ENCODE measurements around the gene ATF6.

ATF6 gene

DNA sequence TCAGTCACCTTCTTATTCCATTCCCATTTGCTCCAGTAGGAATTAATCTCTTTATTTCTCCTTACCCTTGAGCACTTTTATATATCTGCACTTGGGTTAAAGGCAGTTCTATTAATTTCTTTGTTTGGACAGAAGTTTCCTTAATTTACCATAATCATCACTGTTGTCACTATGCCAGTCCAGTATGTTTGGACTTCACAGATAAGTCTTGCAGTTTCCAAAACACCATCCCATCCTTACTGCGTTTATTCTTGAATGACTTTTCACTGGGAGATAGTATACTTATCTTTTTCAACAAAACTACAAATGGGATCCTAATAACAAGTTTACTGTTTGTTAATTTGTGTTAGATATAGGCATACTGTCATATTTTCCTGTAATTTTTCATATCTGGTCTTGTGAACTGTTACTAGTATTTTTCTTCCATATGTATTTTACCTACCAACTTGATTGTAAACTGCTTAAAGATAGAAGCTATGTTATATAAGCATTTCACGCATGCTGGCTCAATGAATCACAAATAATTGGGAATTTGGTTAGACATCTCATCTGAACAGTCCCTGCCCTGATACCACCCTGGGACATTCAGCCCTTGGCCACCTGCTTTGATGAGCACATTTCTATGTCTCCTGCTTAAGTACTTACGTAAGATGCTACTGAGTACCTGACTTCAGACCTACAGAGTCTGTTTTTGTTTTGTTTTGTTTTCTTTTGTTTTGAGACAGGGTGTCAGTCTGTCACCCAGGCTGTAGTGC is 179.4 kb downstream of the ATF6 start:
- no peak for DNase-seq

DNA sequence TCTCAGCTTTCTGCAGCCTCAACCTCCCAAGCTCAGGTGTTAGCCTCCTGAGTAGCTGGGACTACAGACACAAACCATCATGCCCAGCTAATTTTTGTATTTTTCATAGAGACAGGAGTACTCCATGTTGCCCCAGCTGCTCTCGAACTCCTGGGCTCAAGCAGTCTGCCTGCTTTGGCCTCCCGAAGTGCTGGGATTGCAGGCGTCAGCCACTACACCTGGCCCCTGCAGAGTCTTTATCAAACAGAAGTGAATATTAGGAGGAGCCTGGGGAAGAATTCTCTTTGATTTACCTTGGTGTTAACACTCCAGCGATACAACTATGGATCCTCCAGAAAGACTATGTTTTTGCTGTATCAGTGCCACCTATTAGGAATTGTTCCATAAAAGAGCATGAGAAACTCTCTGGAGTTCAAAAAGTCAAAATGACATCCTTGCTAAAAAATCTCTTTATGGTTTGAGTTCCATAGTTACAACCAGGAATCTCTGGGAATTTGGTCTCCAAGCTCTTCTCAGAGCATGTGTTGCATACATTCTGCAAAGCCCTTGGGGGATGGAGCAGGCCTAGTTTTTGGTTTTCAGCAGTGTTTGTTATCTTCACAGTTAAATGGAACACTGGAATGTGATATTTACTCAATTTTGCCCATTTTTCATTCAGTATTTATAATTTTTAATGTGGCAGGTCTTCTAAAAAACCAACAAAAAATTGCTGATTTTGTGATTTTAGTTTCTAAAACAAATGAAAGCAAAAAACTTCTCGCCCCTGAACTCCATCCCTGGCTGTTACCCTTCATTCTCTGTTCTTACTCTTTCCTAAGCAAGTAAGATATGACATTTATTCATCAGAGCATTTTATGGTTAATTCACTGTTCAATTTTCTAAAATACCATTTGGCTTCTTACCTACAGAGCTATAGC is 180.2 kb downstream of the ATF6 start:
- DNase-seq, result no peak

DNA sequence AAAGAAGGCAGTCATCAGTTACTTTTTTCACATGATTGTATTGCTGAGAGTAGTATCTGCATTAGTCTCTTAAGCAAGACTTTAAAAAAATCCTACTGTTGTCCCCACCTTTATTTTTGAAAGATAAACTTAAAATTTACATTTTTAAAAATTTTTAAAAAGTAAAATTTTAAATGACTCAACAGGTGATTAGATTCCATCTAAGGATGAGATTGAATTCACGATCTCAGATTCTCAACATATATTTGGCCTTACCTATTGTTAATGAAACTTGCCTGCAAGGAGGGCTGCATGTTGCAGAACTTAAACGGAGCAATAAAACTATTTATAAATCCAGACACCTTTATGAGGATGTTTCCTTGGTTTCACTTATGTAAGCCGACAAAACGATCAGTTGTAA is 182.3 kb downstream of the ATF6 start:
- DNase-seq, result no peak

DNA sequence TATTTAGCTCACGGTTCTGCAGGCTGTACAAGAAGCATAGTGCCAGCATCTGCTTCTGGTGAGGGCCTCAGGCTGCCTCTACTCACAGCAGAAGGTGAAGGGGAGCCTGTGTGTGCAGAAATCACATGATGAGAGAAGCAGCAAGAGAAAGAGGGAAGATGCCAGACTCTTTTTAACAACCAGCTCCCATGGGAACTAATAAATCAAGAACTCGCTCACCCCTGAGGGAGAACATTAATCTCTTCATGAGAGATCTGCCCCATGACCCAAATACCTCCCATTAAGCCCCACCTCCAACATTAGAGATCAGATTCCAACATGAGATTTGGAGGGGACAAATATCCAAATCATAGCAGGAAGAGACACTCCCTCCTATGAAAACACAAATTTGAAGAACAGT is 183.4 kb downstream of the ATF6 start:
- no peak for DNase-seq

DNA sequence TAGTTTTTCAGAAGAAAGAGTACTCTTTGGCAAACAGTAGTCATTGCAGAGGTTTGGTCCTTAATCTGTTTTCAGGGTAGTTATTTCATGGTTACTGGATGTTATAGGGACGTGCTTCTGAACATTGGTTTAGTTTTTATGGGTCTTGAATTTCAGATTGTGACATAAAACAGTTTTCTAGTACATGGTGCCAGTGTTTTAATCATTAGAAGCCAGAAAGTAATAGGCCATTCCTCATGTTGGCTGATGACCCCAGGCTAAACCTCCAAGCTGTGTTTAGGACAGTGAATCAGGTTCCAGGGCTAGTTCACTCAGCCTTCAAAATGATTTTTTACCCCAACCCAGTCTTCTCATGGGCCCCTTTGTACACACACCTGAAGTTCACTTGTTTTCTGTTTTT is 184.3 kb downstream of the ATF6 start:
- DNase-seq, result no peak

DNA sequence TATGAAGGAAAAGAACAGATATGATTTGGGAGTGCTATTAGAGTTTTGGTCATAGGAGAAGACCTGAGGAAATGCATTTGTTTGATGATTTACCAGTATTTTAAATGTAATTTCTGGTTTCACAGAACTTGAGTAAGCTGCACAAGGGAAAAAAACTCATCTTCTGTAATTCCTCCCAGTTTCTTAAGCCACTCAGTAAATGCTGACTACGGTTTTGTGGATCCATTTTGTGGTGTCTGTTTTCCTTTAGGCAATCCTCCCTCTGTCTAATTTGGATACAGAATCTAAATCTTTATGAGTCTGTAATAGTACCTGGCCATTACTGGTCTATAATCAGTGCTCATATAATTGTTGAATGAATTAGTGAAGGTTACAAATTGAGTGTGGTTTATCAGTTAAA is 185.5 kb downstream of the ATF6 start:
- no peak for DNase-seq

DNA sequence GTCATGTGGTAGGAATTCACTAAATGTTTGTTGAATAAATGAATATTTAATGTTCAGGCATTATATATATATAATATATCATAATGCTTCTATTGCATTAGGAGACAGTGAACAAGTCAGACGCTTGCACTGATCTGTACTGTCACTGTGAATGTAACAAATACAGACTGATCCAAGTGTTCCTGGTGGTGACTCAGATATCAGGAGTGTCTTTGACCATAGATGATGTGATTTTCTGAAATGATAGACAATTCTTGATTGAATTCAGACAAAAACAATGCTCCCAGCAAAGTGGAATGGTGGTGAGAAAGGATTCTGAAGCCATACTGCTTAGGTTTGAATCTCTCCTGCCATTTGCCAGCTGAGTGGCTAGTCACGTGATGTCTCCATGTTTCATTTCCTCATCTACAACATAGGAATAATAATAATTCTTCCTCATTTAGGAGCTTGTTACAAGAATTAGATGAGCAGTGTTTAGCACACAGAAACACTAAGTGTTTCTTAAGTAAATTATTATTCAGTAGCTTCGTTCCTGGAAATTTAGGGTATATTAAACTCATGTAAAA is 186.6 kb downstream of the ATF6 start:
- DNase-seq, result no peak

DNA sequence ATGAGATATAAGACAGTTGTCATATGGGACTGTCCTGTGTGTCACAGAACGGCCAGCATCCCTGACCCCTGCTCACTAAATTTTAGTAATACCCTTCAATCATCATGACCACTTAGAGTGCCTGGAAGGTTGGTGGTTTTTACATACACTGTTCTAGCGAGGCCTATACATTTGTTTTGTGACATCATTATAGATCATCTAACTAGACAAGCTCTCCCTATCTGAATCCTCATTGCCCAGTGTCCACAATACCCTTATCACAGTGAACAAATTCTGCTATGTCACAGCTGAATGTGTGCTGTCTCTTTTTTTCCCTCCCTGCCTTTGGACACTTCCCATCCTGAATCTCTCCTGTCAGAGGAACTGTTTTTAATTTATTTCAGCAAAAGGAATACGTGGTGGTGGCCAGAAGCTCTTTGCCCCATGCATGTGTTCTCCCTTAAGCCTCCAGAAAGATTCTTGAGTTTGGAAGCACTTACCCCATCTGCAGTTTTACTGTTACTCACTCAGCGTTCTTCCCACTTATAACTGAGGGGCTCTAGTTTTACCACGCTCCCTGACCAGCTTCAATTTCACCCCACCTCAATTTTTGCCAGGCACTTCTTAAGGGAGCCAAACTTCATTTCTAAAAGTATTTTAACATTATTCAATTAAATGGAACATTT is 187.3 kb downstream of the ATF6 start:
- DNase-seq, result no peak

DNA sequence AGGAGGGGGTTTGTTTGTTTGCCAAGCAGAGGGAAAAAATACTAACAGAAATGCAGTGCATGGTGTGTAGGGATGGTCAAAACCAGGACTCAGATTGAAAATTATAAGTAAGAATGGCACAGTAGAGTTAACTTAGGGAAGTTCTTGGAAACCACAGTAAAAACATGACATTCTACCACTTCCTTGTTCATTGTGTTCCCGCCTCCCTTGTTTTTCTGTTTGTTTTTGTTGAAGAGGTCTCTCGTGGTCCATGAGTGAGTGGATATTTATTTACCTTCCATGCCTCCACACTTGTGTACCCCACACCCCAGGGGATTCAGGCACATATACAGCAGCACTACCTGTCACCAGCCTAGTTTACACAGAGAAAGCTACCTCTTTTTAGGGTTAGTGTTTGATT is 187.9 kb downstream of the ATF6 start:
- DNase-seq, result no peak

DNA sequence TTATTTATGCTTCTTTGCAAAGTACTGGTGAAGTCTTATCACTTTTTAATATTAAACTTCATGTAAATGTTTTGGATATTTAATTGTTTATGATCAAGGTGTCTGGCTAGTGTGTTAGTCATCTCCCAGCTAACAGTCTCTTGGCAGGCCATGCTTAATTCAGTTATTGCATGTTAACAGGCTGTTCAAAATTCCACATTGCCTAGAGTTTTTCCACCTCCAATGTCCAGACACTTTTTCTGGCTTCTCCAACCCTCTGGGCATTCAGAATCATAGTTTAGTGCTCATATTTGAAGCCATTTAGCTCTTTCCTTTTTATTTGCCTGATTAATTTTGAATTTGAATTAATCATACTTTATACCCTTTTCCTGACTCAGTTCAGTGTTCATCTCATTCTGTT is 188.3 kb downstream of the ATF6 start:
- DNase-seq, result no peak

DNA sequence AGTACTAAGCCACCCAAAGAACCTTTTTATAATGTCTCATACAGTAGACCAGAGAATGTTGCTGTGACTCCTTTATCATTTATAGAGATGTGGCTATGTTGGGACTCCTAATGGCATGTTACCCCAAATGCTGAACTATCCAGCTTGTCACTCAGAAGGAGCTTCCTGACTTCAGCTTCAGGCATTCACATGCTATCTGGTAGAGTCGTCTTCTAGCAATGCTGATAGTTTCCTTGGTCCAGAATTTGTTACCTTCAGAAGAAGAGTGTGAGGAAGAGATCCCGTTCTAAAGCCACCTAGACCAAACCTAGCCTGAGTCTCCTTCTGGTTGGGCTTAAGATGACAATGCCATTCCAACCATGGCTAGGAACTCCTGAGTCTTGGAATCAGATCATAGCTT is 189.5 kb downstream of the ATF6 start:
- DNase-seq, result no peak

DNA sequence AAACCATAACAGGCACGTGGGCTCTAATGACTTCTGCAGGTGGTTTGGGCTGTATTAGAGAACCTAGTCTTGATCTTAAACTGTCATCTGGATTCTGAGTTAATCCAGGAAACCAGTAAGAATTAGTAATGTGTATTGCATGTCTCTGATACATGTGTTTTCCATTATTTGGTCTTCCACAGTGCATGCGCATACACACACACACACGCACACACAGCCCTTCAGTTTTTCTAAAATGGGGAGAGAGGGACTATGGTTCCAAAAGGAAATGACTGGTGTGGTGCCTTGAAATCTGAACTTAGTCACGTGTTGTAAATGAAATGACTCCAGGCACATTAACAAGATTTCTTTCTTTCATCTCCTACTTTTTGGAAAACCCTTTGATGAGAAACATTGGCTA is 190.0 kb downstream of the ATF6 start:
- no peak for DNase-seq

DNA sequence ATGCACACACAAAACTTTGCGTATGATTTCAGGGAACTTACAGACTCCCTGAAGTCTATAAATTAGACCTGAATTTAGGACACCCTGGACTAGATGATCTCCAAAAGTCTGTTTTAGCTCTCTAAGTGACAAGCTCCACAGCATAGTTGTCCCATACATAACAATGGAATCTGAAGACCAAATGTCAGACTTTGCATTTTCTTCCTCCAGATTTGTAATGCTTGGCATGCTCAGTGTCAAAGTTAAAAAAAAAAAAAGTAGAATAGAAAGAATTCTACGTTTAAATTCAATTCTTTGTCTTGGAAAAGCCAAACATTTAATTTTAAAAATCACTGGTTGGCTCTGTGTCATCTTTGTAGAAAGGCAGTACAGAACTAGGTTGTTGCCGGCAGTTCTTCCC is 190.8 kb downstream of the ATF6 start:
- no peak for DNase-seq

DNA sequence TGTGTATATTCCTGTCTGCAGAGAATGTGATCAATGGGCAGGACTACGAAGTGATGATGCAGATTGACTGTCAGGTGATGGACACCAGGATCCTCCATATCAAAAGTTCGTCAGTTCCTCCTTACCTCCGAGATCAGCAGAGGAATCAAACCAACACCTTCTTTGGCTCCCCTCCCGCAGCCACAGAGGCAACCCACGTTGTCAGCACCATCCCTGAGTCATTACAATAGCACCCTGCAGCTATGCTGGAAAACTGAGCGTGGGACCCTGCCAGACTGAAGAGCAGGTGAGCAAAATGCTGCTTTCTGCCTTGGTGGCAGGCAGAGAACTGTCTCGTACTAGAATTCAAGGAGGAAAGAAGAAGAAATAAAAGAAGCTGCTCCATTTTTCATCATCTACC is 192.3 kb downstream of the ATF6 start:
- DNase-seq, result no peak

DNA sequence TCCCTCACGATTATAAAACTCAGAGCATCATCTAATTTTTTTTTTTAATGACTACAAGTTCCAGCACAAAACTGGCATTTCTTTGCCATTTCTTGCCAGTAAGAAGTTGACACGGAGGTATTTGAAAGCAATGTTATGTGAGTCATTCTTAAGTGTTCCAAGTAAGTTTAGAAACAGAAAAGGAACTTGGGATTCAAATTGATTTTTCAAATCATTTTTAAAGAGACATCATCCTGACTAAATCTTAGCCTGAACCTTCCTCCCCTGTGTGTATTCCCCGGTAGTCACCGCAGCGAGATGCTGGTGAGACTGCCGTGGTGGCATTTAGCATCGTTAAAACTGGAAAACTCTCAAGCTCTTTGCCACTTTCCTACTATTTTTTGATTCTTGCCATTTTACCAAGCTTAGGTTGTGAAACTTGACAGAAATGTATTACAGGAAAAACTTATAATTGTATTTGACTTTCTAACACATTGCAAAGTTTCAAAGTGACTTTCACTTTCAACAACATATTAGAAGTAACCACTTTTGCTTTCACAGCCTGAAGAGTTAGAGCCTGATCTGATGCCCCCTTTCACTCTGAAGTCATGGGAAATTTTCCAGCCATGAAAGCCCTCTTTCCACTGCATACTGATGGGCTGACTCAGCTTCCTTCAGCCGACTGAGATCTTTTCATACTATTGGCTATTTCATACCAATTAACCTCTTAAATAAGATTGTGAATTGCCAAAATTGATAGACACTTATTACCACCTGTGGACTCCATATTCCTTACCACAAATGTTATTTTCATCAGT is 196.2 kb downstream of the ATF6 start:
- no peak for DNase-seq

DNA sequence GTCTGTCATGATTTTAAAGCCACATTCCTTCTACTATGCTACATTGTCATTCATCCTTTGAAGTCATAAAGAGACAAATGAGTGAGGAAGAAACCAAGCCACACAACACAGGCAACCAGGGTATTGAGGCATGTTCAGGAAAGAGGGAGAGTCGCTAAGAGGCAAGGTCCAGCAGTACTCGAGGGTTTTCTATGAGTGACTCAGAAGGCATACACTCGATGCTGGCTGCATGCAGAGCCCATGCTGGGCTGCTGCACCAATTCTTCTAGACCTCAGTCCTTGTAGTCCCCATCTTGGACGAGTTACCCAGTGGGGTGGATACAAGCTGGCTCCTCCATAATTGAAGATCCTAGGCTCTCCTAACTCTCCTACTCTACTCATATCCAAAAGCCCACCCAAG is 199.9 kb downstream of the ATF6 start:
- no peak for DNase-seq

DNA sequence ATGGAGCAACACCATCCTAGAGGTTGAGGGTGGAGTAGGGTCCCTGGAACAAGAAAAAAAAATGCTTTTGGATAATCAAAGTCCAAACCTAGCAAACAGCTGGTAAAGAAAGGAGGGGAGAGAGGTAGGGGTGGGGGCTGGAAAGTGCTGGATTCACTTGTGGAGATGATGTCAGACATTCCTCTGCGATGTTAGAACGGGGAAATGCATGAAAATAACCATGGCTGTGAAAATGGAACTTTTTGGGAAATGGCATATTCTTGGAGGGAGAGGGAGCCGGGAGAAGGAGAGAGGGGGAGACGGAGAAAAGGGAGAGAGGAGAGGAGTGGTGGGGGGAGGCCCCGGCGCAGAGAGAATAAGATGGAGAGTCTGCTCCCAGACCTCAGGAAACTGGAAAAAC is 203.9 kb downstream of the ATF6 start:
- no peak for DNase-seq

DNA sequence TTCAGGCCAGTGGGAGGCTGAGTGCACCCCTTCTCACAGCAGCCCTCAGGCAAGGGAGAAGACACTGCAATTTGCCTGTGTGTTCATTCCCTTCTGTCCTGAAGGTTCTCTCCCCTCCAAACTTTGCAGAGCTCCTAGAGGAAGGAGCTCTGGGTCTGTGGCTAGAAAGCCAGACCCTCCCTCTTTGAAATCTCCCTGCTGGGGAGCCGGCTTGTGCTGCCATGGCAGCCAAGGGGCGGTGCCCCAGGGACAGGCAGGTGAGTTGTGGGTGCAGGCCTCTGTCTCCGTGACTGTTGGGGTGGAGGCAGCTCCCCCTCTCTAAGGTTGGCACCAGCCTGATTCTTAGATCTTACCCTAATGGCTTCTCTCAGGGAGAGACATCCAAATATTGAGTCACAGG is 204.5 kb downstream of the ATF6 start:
- DNase-seq, result no peak

DNA sequence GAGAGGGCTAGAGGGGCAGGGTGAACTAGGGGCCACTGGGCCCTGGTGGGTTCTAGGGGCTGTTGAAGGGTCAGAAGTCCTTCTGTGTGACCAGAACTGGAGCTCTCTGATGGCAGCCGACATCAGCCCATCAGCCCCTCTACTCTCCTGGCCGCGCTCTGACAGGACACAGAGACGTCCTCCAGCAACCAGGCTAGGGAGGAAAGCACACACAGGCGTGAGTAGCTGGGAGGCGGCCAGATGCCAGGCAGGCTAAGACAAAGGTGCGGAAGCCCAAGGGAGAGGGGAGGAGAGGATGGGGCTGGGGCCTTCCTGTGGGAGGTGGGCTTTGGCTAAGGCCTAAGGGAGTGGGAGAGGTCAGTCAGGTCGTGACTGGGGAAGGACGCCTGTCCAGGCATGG is 206.7 kb downstream of the ATF6 start:
- no peak for DNase-seq

DNA sequence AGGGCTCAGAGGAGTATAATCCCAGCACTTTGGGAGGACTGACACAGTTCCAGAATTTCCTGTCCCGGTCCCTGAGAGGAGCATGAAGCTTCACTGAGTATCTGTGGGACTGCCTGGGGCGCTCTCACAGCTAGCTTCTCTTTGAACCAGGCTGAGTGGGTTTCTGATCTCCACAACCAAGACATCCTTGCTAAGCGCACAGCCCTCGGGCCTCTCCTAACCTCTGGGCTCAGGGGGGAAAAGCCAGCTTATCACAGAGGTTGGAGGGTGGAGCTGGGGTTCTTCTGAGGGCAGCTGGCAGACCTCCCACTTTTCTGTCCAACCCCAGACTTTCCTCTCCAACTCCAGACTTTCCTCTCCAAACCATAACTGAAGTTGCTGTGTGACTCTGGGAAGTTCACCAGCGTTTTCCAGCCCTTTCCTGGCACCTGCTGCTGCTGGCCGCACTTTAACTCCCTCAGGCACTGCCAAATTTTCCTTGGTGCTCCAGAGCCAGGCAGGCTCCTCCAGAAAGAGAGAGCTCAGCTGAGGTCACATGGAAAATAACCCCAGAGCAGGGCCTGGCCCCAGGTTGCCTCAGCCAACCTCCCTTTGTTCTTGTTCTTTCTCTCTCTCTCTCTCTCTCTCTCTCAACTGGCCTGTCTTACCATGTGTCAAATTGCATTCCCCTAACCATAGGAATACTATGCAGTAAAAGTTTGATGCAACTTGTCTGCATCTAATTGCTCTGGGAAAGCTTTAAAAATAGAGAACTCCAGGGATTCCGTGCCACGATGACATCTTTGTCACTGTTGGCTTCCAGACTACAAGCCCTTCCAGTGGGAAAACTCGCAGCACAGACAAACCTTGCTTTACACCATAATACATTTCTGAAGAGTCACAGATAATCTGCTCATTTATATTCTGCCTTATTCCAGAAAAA is 208.1 kb downstream of the ATF6 start:
- no peak for DNase-seq

DNA sequence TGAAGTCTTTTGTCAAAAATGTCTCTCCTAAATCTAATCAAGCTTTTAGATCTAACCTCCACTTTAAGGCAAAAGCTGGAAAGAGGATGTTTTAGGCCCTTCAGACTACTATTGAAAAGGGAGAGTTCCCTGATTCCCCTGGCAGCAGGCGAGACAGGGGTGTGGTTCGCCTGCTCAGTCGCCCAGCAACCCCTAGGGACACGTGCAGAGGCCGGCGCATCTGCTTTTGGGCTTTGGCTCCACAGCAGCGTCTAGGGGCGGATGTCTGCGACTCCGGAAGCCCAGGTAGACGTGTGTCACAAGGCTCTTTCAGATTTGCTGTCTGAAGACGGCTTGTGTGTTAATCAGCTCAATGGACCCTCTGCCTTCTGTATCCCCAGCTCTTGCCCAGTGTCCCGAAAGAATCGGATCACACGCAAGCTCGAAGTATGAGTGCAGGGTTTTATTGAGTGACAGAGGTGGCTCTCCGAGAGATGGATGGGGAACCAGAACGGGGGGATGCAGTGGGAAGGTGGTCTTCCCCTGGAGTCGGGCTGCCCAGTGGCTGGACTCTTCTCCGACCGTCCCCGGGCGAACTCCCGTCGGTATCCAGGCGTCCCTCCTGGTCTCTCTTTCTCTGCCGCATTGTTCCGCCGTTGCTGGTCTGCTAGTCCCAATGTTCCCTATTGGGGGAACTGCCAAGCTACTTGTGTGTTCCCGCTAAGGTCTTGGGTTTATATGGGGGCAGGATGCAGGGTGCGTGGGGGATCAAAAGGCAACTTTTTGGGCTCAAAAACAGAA is 212.1 kb downstream of the ATF6 start:
- DNase-seq, result no peak
